Renal pelvis (tissue), 4 donors: ENCODE measurements around the gene DIPK2A. TPM values are rescaled to one million over a fixed set of nuclear protein-coding genes. Genes with fewer than 3 reads are reported as not detected.

Source experiments
- DNase-seq: peaks from one replicate; pipeline ENCODE4 v3.0.0-alpha.2; 2013
- polyA plus RNA-seq, 3 donors: library from polyadenylated mRNA; unstranded; fragments of 120-200 nt; gene quantifications; one replicate each; pipeline ENCODE4 v1.2.1, GENCODE V29; 2013; ENCODE audit not compliant: insufficient read length in 3 of 3

DIPK2A gene
- polyA plus RNA-seq, 3 donors = 29.6 to 37.5 (median 33.4) TPM

DNA sequence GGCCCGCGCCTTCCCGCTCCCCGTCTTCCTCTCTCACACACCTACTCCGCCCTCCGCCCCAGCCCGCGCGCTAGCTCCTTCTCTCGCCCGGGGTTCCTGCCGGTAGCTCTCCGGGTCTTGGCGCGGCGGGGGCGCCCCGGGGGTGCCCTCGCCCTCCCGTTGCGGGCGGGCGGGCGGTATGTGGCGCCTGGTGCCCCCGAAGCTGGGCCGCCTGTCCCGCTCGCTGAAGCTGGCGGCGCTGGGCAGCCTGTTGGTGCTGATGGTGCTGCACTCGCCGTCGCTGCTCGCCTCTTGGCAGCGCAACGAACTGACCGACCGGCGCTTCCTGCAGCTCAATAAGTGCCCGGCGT, 507 bp downstream of the DIPK2A start:
- no peak for DNase-seq

DNA sequence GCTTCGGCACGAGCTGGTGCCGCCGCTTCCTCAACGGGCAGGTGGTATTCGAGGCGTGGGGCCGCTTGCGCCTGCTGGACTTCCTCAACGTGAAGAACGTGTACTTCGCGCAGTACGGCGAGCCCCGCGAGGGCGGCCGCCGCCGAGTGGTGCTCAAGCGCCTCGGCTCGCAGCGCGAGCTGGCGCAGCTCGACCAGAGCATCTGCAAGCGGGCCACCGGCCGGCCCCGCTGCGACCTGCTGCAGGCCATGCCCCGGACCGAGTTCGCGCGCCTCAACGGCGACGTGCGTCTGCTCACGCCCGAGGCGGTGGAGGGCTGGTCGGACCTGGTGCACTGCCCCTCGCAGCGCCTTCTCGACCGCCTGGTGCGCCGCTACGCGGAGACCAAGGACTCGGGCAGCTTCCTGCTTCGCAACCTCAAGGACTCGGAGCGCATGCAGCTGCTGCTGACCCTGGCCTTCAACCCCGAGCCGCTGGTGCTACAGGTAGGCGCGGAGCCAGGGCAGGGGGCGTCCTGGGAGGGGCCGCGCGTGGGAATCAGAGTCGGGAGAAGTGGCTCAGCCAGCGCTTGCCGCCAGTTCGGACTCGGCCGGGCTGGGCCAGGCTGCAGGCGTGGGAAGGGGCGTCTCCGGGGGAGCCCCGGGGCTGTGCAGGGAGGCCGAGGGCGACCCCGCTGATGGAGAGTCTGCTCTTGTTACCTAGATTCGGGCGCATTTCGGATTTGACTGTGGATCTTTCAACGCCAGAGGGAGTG, 1.1 kb downstream of the DIPK2A start:
- DNase-seq = peak; percentile 67

GRCh38 chr3:143973259-143974021, 1.8 kb downstream of the DIPK2A start:
- peak; percentile 77 for DNase-seq

DNA sequence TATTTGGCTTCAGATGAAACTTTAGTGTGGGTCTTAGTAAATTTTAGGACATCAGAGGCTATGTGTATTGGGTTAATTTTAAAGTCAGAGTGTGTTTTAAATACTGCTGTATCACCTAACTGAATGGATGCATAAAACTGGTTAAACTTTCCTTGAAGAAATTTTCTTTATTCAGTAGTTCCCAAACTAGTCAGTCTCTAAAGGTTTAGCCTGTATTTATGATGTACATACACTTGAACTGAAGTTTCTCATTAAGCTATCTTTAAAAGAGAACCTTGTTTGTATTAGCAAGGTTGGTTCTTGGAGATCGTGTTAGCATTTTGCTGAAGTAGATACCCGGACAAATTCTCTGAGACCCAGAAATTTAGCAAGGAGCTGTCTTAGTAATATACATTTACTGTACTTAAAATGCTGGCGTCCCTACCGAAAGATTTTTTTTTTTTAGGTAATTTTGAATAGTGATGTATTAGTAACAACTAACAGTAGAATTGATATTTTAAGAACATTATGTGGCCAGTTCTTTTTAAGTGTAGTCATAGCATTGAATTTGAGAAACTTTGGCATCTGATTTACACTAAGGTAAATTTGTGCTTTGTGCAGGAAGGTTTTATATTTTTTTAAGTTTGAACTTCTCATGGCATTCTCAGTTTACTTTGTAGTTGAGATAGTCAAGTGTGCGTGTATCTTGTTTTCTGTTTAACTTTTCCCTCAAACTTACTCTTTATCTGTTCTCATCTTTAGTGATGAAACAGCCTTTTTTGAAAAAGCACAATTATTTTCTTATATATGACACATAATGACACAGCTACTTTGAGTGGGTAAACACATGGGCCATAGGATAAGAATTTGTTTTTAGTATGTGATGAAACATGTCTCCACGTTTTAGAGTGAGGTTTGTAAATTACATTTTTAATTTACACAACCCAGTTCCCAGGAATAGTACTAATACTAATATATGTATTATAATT, 2.9 kb downstream of the DIPK2A start:
- no peak for DNase-seq

- DNase-seq = peak; percentile 52
Measured at GRCh38 chr3:143975554-143976152, 4.0 kb downstream of the DIPK2A start.

GRCh38 chr3:143977341-143978262, 6.0 kb downstream of the DIPK2A start:
- DNase-seq = no peak

DNA sequence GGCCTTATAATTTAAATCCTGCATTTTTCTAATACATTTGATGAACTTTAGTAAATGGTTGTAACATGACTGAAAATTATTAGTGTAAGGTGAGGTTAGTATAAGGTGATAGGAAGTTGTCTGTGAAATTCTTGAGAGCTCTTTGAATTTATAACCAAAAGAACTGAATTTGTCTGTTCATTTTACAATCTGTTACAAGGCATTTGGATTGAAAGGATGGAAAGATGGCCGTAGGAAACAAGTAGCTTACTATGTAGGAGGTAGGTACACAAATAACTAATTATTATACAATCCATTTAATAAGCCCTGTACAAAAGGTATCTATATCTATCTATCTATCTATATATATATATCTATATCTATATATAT, 6.6 kb downstream of the DIPK2A start:
- DNase-seq = no peak

- DNase-seq = no peak
Measured at GRCh38 chr3:143979041-143979440, 7.4 kb downstream of the DIPK2A start.

- no peak for DNase-seq
Measured at GRCh38 chr3:143979813-143980212, 8.2 kb downstream of the DIPK2A start.

DNA sequence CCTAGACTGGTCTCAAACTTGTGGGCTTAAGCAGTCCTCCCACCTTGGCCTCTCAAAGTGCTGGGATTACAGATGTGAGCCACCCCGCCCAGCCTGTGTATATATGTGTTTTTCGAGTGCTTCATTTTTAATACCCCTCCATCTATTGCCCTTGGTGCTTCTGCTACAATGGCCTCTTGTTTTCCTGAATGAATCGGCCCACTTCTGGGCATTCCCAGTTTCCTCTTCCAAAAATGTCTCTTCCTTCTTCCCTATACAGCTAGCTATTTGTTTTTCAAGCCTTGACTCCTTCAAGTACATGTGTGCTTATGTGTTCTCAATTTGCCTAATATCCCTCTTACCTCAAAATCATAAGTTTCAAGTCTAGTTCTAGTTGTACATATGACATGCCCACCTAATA, 16.7 kb downstream of the DIPK2A start:
- DNase-seq = no peak

- DNase-seq = no peak
Measured at GRCh38 chr3:143989461-143989860, 17.8 kb downstream of the DIPK2A start.

DNA sequence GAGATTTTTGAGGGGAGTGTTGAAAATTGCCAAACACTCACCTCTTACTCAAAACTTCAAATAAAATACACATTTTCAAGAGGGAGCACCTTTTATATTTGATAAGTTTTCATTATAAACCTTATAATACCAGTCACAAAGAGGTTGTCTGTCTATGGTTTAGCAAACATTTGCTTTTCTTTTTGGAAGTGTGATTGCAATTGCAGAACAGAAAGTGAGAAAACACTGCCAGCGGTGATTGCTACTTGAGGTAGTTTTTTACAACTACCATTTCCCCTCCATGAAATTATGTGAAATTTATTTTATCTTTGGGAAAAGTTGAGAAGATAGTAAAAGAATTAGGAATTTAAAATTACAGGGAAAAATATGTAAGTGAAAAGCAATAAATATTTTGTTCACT, 20.1 kb downstream of the DIPK2A start:
- DNase-seq = no peak

DNA sequence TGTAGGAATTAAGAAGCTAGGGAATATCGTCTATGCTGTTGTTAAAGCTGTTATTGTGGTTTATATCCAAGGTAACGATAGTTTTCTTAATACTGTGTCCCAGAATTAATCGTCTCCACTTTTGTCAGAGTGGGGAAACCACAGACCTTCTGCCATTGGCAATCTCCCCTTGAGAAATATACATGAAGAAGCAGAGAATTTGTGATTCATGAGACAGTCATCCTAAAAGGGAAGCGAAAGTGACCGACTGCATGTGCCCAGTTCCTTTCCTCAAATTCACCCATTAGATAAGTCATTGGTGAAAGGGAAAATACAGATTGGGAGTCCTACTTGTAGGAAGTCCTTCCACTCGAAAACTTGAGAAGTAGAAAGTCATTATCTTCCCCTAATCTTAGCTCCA, 26.6 kb downstream of the DIPK2A start:
- no peak for DNase-seq

GRCh38 chr3:144003051-144003450, 31.4 kb downstream of the DIPK2A start:
- DNase-seq = no peak

DNA sequence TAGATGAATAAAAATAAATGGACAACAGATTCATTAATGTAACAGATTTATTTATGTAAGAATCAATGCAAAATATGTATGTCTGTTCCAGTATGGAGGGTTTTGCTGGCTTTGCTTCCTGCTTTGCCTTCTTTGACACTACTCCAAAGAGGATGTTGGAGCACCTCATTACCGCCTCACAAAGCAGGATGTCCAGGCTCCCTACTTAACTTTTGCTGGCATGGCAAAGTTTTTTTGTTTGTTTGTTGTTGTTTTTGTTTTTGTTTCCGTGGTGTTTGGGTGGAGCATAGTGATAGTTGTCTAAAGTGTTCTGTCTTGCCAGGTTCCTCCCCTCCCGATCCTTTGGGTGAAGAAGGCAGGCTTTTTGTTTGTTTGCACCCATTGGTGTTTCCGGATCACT, 38.7 kb downstream of the DIPK2A start:
- DNase-seq = no peak

DNA sequence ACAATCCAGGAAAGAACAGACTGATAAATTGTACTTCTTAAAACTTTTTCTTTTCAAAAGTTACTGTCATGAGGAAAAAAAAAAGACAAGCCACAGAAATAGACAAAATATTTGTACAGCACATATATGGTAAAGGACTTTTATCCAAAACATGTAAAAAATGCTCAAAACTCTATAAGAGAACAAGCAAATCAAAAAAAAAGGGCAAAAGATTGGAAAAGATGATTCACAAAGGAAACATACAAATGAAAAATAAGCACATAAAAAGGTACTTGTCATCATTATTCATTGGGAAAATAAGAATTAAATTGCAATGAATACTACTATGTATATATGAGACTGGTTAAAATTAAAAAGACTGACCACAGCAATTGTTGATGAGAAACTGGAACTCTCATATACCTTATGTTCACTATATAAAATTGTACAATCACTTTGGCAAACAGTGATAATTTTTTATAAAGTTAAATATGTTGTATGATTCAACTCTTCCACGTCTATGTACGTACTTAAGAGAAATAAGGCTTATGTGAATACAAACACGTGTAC, 39.7 kb downstream of the DIPK2A start:
- no peak for DNase-seq

GRCh38 chr3:144015133-144015532, 43.5 kb downstream of the DIPK2A start:
- DNase-seq = no peak

GRCh38 chr3:144018776-144019175, 47.2 kb downstream of the DIPK2A start:
- DNase-seq = no peak
